Psoas muscle (tissue), 7 donors: ENCODE results near the gene TCF19. TPM values are rescaled to one million over a fixed set of nuclear protein-coding genes. Genes with fewer than 3 reads are reported as not detected.

ENCODE experiments used
- polyA plus RNA-seq, 3 donors: library from polyadenylated mRNA; stranded (reverse); fragments of 200-250 nt; gene quantifications; one replicate each; pipeline ENCODE4 v1.2.3, GENCODE V29; 2013
- total RNA-seq, 4 donors: library from RNA; stranded (reverse); fragmentation: NEBNext Ultra II Directional in 2 of 4; extraction: Animal tissue kit (Norgen Biotek cat#: 25700) in 2 of 4; gene quantifications; one replicate each; pipeline versions ENCODE4 v1.2.1 to v1.2.4, GENCODE V29; 2021 to 2023
- donor health status: healthy with polysubstance abuse.
- donor health status: DM: no; HTN: no; CAD: no; lungs with moderate emphysema.
- donor health status: Bipolar disorder and iron deficiency.
- donor health status: healthy.
- donor health status: DM: no; HTN: no; CAD: no.
- donor health status: DM: no; HTN: no; CAD: no.
- donor health status: DM: yes; HTN: yes; CAD: no.

Gene TCF19
- total and polyA plus RNA-seq, 7 donors, result 1.4 to 4.8 (median 1.8) TPM

Other genes starting within 250 kb of the TCF19 start
- gene VARS2, start 244.4 kb upstream of the TCF19 start, total RNA-seq, result 10 to 100 TPM; 25.8 to 36.6 (median 28.2) TPM
- gene VARS2, start 244.4 kb upstream of the TCF19 start, polyA plus RNA-seq, result 10 to 100 TPM; 11.4 to 22.6 (median 13.9) TPM
- gene SFTA2, start 226.4 kb upstream of the TCF19 start, total RNA-seq, result not detected
- under 1 TPM in 2 of 3 donors, not detected in 1; 0.13 to 0.14 TPM for gene SFTA2, start 226.4 kb upstream of the TCF19 start, polyA plus RNA-seq
- not detected for gene MUCL3, start 217.6 kb upstream of the TCF19 start, total RNA-seq
- gene MUCL3, start 217.6 kb upstream of the TCF19 start, polyA plus RNA-seq, result not detected
- gene MUC21, start 174.9 kb upstream of the TCF19 start, total RNA-seq, result not detected
- gene MUC21, start 174.9 kb upstream of the TCF19 start, polyA plus RNA-seq, result under 1 TPM; 0.01 to 0.07 (median 0.07) TPM
- gene MUC22, start 148.1 kb upstream of the TCF19 start, total RNA-seq, result under 1 TPM in 3 of 4 donors, not detected in 1; 0.08 to 0.09 (median 0.08) TPM
- gene MUC22, start 148.1 kb upstream of the TCF19 start, polyA plus RNA-seq, result under 1 TPM in 2 of 3 donors, not detected in 1; 0.04 to 0.38 TPM
- gene C6orf15, start 46.0 kb upstream of the TCF19 start, total RNA-seq, result not detected
- gene C6orf15, start 46.0 kb upstream of the TCF19 start, polyA plus RNA-seq, result not detected
- gene PSORS1C1, start 43.8 kb upstream of the TCF19 start, total RNA-seq, result under 1 TPM; 0.06 to 0.47 (median 0.07) TPM
- under 1 TPM in 2 of 3 donors, not detected in 1; 0.03 to 0.17 TPM for gene PSORS1C1, start 43.8 kb upstream of the TCF19 start, polyA plus RNA-seq
- gene CDSN, start 38.1 kb upstream of the TCF19 start, total RNA-seq, result not detected
- gene CDSN, start 38.1 kb upstream of the TCF19 start, polyA plus RNA-seq, result not detected
- gene PSORS1C2, start 19.5 kb upstream of the TCF19 start, total RNA-seq, result not detected
- not detected for gene PSORS1C2, start 19.5 kb upstream of the TCF19 start, polyA plus RNA-seq
- gene CCHCR1, start 787 bp upstream of the TCF19 start, total RNA-seq, result 10 to 100 TPM; 10.3 to 15.2 (median 12.9) TPM
- gene CCHCR1, start 787 bp upstream of the TCF19 start, polyA plus RNA-seq, result 1 to 10 TPM; 7.4 to 9.7 (median 8.3) TPM
- under 1 TPM in 3 of 4 donors, not detected in 1; 0.22 to 0.34 (median 0.23) TPM for gene POU5F1, start 12.1 kb downstream of the TCF19 start, total RNA-seq
- gene POU5F1, start 12.1 kb downstream of the TCF19 start, polyA plus RNA-seq, result under 1 TPM; 0.27 to 0.89 (median 0.52) TPM
- 100 to 1,000 TPM in 3 of 4 donors, 10 to 100 TPM in 1; 99.5 to 131 (median 116) TPM for gene HLA-C, start 113.5 kb downstream of the TCF19 start, total RNA-seq
- 100 to 1,000 TPM in 1 of 3 donors, 10 to 100 TPM in 2; 62.5 to 143 (median 80.1) TPM for gene HLA-C, start 113.5 kb downstream of the TCF19 start, polyA plus RNA-seq
- gene HLA-B, start 198.6 kb downstream of the TCF19 start, total RNA-seq, result 100 to 1,000 TPM; 185 to 402 (median 277) TPM
- gene HLA-B, start 198.6 kb downstream of the TCF19 start, polyA plus RNA-seq, result 100 to 1,000 TPM; 138 to 237 (median 218) TPM
- 1 to 10 TPM; 2.7 to 5.7 (median 4.2) TPM for gene MICA, start 245.0 kb downstream of the TCF19 start, total RNA-seq
- gene MICA, start 245.0 kb downstream of the TCF19 start, polyA plus RNA-seq, result 1 to 10 TPM; 4.1 to 5.7 (median 5.0) TPM